HepG2 (cell line): ENCODE results near the gene SRPK3. TPM values are rescaled to one million over a fixed set of nuclear protein-coding genes. Genes with fewer than 3 reads are reported as not detected.

Experiments
- SIN3A ChIP-seq: IDR thresholded peaks from 2 replicates; pipeline ENCODE4 v1.6.1; 2011; ENCODE audit warnings: low read depth, mild to moderate bottlenecking, control low read depth, low read length, borderline replicate concordance
- SOX5 ChIP-seq: IDR thresholded peaks from 2 replicates; pipeline ENCODE4 v1.6.1; 2016; ENCODE audit warnings: borderline replicate concordance
- SP2 ChIP-seq: sonication (generic); formaldehyde crosslinking; IDR thresholded peaks from 2 replicates; pipeline ENCODE4 v1.5.1; 2020; ENCODE audit warnings: mild to moderate bottlenecking, missing genetic modification reagents
- SRY ChIP-seq: sonication (generic); formaldehyde crosslinking; IDR thresholded peaks from 2 replicates; pipeline ENCODE4 v1.8.0; 2022; ENCODE audit warnings: mild to moderate bottlenecking, missing genetic modification reagents
- TBX2 ChIP-seq: sonication (generic); formaldehyde crosslinking; IDR thresholded peaks from 2 replicates; pipeline ENCODE4 v1.5.0; 2020; ENCODE audit warnings: missing genetic modification reagents, mild to moderate bottlenecking, borderline replicate concordance
- YEATS4 ChIP-seq: sonication (generic); formaldehyde crosslinking; IDR thresholded peaks from 2 replicates; pipeline ENCODE4 v1.4.0; 2020; ENCODE audit warnings: missing genetic modification reagents, borderline replicate concordance
- ZIK1 ChIP-seq: sonication (generic); formaldehyde crosslinking; IDR thresholded peaks from 2 replicates; pipeline ENCODE4 v1.5.0; 2020; ENCODE audit warnings: mild to moderate bottlenecking, low read depth, missing genetic modification reagents, borderline replicate concordance
- ZNF850 ChIP-seq: sonication (generic); formaldehyde crosslinking; conservative IDR thresholded peaks from 2 replicates; pipeline ENCODE4 v1.9.0; 2021; ENCODE audit warnings: mild to moderate bottlenecking, missing genetic modification reagents
- ZNF883 ChIP-seq: sonication (generic); formaldehyde crosslinking; IDR thresholded peaks from 2 replicates; pipeline ENCODE4 v1.5.1; 2020; ENCODE audit warnings: mild to moderate bottlenecking, missing genetic modification reagents; ENCODE audit errors: not compliant biosample characterization
- polyA plus RNA-seq, 8 experiments: library from polyadenylated mRNA; depleted of rRNA in 3 of 8; stranded (reverse) in 7 of 8; unstranded in 1 of 8; fragments of >200 nt; fragmentation: Illumina TruSeq in 4 of 8; extraction: Trizol in 4 of 8; gene quantifications; 2 replicates each; pipeline versions ENCODE4 v1.2.1 to v1.2.3, GENCODE V29; 2011 to 2016; ENCODE audit warnings: low read depth in 4 of 8, missing spikeins in 1 of 8, mixed read lengths in 1 of 8; ENCODE audit not compliant: insufficient read depth in 1 of 8
- total RNA-seq, 5 experiments: library from RNA; depleted of rRNA; stranded (reverse); fragments of >200 nt; fragmentation: Illumina TruSeq; extraction: Trizol; gene quantifications; 2 replicates each; pipeline ENCODE4 v1.2.3, GENCODE V29; 2016; ENCODE audit warnings: low read depth in 1 of 5
- TF ChIP-seq, protein P1 (sequence below): sonication (generic); formaldehyde crosslinking; IDR thresholded peaks from 2 replicates; pipeline ENCODE4 v1.8.0; 2022; ENCODE audit warnings: mild to moderate bottlenecking, missing genetic modification reagents, borderline replicate concordance
- TF ChIP-seq, protein P2 (sequence below): sonication (generic); formaldehyde crosslinking; IDR thresholded peaks from 2 replicates; pipeline ENCODE4 v1.8.1; 2023; ENCODE audit warnings: mild to moderate bottlenecking, missing genetic modification reagents
- TF ChIP-seq, protein P3 (sequence below): sonication (generic); formaldehyde crosslinking; IDR thresholded peaks from 2 replicates; pipeline ENCODE4 v1.4.0; 2020; ENCODE audit warnings: missing genetic modification reagents
- TF ChIP-seq, protein P4 (sequence below): sonication (generic); formaldehyde crosslinking; IDR thresholded peaks from 2 replicates; pipeline ENCODE4 v1.5.0; 2020; ENCODE audit warnings: mild to moderate bottlenecking, missing genetic modification reagents, borderline replicate concordance

Gene SRPK3
- total and polyA plus RNA-seq, 2 of the 13 experiments (the other 11 are each of a cell fraction or from before 2014, with no cell fraction given): 0.22 to 0.30 TPM

DNA sequence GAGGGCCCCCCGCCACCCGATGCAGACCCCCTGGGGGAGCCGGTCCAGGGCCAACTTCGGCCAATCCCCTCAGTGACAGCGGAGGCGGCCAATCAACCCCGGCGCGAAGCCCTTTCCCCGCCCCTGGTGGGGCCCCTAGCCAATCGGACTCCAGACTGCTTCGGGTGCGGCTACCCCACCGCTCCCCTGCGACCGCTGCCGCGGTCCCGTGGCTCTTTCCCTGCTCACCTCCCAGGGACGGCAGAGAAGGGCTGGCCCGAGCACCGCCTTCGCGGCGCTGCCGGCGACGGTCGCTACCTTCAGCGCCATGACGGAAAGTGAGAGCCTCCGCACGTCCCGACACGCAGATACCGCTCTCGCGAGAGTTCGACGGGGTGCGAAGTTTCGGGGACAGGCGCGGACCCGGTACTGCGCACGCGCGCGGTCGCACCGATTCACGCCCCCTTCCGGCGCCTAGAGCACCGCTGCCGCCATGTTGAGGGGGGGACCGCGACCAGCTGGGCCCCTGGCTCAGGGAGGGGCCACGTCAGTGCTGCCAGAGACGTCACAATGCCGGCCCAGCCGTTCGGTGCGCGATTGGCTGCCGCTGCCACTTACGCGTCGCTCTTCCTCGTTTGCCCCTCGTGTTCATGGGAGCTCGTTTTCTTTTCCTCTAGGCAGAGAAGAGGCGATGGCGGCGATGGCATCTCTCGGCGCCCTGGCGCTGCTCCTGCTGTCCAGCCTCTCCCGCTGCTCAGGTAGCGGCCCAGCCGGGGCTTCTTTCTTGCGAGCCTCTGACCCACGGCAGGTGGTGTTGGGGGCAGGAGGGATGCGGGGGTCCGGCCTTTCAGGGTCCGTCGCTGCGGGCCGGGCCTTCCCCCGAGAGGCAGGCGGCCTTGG, 13.4 kb downstream of the SRPK3 start, which contains the start of the genes IDH3G and SSR4 (continued):
- TF ChIP-seq, protein P1, sequence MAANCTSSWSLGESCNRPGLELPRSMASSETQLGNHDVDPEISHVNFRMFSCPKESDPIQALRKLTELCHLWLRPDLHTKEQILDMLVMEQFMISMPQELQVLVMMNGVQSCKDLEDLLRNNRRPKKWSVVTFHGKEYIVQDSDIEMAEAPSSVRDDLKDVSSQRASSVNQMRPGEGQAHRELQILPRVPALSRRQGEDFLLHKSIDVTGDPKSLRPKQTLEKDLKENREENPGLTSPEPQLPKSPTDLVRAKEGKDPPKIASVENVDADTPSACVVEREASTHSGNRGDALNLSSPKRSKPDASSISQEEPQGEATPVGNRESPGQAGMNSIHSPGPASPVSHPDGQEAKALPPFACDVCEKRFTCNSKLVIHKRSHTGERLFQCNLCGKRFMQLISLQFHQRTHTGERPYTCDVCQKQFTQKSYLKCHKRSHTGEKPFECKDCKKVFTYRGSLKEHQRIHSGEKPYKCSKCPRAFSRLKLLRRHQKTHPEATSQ (CRISPR knock-in tag): 0 out of 2 replicates have a peak, but pooled peaks have one; percentile 51
- TF ChIP-seq ZNF850 (no peak), SP2 (CRISPR knock-in tag) (peak; percentile 89), ZNF883 (CRISPR knock-in tag) (peak; percentile 74), YEATS4 (CRISPR knock-in tag) (peak; percentile 67), TBX2 (CRISPR knock-in tag) (peak; percentile 78; the same call in 1 of the 2 replicates), SIN3A (no peak), SOX5 (CRISPR knock-in tag) (peak; percentile 46; the same call in 1 of the 2 replicates), SRY (CRISPR knock-in tag) (no peak), ZIK1 (CRISPR knock-in tag) (no peak)
- TF ChIP-seq, protein P2, sequence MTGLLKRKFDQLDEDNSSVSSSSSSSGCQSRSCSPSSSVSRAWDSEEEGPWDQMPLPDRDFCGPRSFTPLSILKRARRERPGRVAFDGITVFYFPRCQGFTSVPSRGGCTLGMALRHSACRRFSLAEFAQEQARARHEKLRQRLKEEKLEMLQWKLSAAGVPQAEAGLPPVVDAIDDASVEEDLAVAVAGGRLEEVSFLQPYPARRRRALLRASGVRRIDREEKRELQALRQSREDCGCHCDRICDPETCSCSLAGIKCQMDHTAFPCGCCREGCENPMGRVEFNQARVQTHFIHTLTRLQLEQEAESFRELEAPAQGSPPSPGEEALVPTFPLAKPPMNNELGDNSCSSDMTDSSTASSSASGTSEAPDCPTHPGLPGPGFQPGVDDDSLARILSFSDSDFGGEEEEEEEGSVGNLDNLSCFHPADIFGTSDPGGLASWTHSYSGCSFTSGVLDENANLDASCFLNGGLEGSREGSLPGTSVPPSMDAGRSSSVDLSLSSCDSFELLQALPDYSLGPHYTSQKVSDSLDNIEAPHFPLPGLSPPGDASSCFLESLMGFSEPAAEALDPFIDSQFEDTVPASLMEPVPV: peak; percentile 88
- TF ChIP-seq, protein P3, sequence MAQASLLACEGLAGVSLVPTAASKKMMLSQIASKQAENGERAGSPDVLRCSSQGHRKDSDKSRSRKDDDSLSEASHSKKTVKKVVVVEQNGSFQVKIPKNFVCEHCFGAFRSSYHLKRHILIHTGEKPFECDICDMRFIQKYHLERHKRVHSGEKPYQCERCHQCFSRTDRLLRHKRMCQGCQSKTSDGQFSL (CRISPR knock-in tag): peak; percentile 97
- TF ChIP-seq, protein P4, sequence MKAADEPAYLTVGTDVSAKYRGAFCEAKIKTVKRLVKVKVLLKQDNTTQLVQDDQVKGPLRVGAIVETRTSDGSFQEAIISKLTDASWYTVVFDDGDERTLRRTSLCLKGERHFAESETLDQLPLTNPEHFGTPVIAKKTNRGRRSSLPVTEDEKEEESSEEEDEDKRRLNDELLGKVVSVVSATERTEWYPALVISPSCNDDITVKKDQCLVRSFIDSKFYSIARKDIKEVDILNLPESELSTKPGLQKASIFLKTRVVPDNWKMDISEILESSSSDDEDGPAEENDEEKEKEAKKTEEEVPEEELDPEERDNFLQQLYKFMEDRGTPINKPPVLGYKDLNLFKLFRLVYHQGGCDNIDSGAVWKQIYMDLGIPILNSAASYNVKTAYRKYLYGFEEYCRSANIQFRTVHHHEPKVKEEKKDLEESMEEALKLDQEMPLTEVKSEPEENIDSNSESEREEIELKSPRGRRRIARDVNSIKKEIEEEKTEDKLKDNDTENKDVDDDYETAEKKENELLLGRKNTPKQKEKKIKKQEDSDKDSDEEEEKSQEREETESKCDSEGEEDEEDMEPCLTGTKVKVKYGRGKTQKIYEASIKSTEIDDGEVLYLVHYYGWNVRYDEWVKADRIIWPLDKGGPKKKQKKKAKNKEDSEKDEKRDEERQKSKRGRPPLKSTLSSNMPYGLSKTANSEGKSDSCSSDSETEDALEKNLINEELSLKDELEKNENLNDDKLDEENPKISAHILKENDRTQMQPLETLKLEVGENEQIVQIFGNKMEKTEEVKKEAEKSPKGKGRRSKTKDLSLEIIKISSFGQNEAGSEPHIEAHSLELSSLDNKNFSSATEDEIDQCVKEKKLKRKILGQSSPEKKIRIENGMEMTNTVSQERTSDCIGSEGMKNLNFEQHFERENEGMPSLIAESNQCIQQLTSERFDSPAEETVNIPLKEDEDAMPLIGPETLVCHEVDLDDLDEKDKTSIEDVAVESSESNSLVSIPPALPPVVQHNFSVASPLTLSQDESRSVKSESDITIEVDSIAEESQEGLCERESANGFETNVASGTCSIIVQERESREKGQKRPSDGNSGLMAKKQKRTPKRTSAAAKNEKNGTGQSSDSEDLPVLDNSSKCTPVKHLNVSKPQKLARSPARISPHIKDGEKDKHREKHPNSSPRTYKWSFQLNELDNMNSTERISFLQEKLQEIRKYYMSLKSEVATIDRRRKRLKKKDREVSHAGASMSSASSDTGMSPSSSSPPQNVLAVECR (CRISPR knock-in tag): peak; percentile 92
